SK-N-MC (cell line): ENCODE data around the gene KPNA1.

Source experiments
- EZH2 ChIP-seq: fragments of 200-600 bp; sonication (generic); IDR thresholded peaks from one replicate; pipeline ENCODE4 v1.6.1; 2017; ENCODE audit warnings: antibody characterized with exemption
- FOXP2 ChIP-seq: optimal IDR thresholded peaks from 2 replicates; pipeline ENCODE3; 2011; ENCODE audit warnings: mild to moderate bottlenecking, moderate library complexity; ENCODE audit not compliant: insufficient read depth; ENCODE audit errors: extremely low read length, control extremely low read depth
- POLR2AphosphoS5 ChIP-seq: IDR thresholded peaks from 2 replicates; pipeline ENCODE4 v1.6.1; 2012; ENCODE audit warnings: mild to moderate bottlenecking, low read depth, low read length, borderline replicate concordance

DNA sequence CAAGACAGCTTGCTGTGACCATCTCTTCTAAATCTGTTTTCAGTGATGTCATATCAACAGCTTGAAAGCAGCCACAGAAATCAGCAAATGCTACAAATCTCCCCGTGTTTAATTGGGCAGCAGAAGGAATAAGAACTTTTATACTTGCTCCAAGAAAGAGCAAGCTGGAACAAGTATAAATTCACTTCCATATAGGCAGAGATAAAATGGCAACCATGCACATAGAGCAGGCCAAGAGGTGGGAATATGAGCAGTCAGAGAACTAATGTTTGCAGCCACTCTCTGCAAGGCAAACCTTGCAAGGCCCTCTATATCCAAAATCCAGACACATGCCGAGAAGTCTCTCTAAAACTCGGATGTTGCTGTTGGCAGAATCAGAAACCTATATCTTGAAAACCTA is 33.3 kb upstream of the KPNA1 start:
- TF ChIP-seq POLR2AphosphoS5 = no peak
- no peak for TF ChIP-seq FOXP2
- TF ChIP-seq EZH2 = no peak
